Dermis microvascular lymphatic vessel endothelial cell (primary cell): ENCODE data around the gene PRR35. TPM values are rescaled to one million over a fixed set of nuclear protein-coding genes. Genes with fewer than 3 reads are reported as not detected.

ENCODE experiments used
- DNase-seq, 2 donors: peaks; one replicate each; pipeline versions ENCODE4 v3.0.0 to v3.0.0-alpha.2; 2010; ENCODE audit warnings: low read depth in 2 of 2
- total RNA-seq: library from RNA; depleted of rRNA; stranded (reverse); fragments of >200 nt; gene quantifications from 2 replicates; pipeline ENCODE4 v1.2.1, GENCODE V29; 2014

PRR35 gene
- not detected in 2 replicates for total RNA-seq

GRCh38 chr16:560204-560700 lies at the start of gene PRR35:
Gene PRR35 (plus strand): TSS chr16:560394. CDS start chr16:563295, 2,901 bp downstream.
- no peak for DNase-seq

- DNase-seq: no peak
Observed at GRCh38 chr16:512802-513201, 47.4 kb upstream of the PRR35 start.

GRCh38 chr16:513950-514349 lies 46.2 kb upstream of the PRR35 start:
- no peak for DNase-seq

GRCh38 chr16:515175-515938 lies 44.8 kb upstream of the PRR35 start:
- peak; percentile 52 to 73 for DNase-seq

GRCh38 chr16:515939-516226 lies 44.3 kb upstream of the PRR35 start:
- DNase-seq: no peak

GRCh38 chr16:516301-516700 lies 43.9 kb upstream of the PRR35 start:
- DNase-seq: no peak

- DNase-seq: no peak
Observed at GRCh38 chr16:518858-519257, 41.3 kb upstream of the PRR35 start.

GRCh38 chr16:519425-519824 lies 40.8 kb upstream of the PRR35 start:
- no peak for DNase-seq

- no peak for DNase-seq
Observed at GRCh38 chr16:519841-520687, 40.1 kb upstream of the PRR35 start.

- DNase-seq: no peak
Observed at GRCh38 chr16:520847-521246, 39.3 kb upstream of the PRR35 start.

GRCh38 chr16:521381-522210 lies 38.6 kb upstream of the PRR35 start:
- DNase-seq: no peak

GRCh38 chr16:522320-523096 lies 37.7 kb upstream of the PRR35 start:
- no peak for DNase-seq

GRCh38 chr16:523097-523741 lies 37.0 kb upstream of the PRR35 start:
- DNase-seq: no peak

- DNase-seq: no peak
Observed at GRCh38 chr16:524274-525040, 35.7 kb upstream of the PRR35 start.

GRCh38 chr16:525123-525519 lies 35.1 kb upstream of the PRR35 start:
- no peak for DNase-seq

- DNase-seq: peak in 1 of 2 donors; percentile 81
Observed at GRCh38 chr16:525520-526180, 34.5 kb upstream of the PRR35 start.

GRCh38 chr16:526181-527014 lies 33.8 kb upstream of the PRR35 start:
- DNase-seq: no peak
